Heart right ventricle (tissue), 16 donors: Measurements from ENCODE around the gene TMTC2. TPM values are rescaled to one million over a fixed set of nuclear protein-coding genes. Genes with fewer than 3 reads are reported as not detected.

Source experiments
- ATAC-seq, 8 donors: fragments of 200-7000 bp; cut with Tn5 transposase; one replicate each; pipeline ENCODE4 v1.9.1; 2020; ENCODE audit warnings: mild to moderate bottlenecking in 8 of 8, moderate library complexity in 8 of 8, moderate number of reproducible peaks in 1 of 8
- DNase-seq, 2 donors: peaks; one replicate each; pipeline ENCODE4 v3.0.0-alpha.2; 2020
- H3K27ac ChIP-seq, 10 donors: fragments of 200-600 bp; sonication (generic) in 2 of 10; one replicate each; pipeline versions ENCODE4 v1.5.0 to v1.8.0; 2020 to 2022; ENCODE audit warnings: mild to moderate bottlenecking in 3 of 10
- H3K27me3 ChIP-seq, 7 donors: fragments of 200-600 bp; one replicate each; pipeline ENCODE4 v1.8.0; 2021 to 2022; ENCODE audit warnings: mild to moderate bottlenecking in 2 of 7
- H3K36me3 ChIP-seq, 9 donors: fragments of 200-600 bp; sonication (generic) in 1 of 9; one replicate each; pipeline versions ENCODE4 v1.5.0 to v1.8.0; 2020 to 2022; ENCODE audit warnings: mild to moderate bottlenecking in 2 of 9
- H3K4me1 ChIP-seq, 9 donors: fragments of 200-600 bp; sonication (generic) in 1 of 9; one replicate each; pipeline versions ENCODE4 v1.5.0 to v1.8.0; 2020 to 2022; ENCODE audit warnings: mild to moderate bottlenecking in 4 of 9
- H3K4me3 ChIP-seq, 10 donors: fragments of 200-600 bp; sonication (generic) in 2 of 10; one replicate each; pipeline versions ENCODE4 v1.5.0 to v1.8.0; 2020 to 2022; ENCODE audit warnings: mild to moderate bottlenecking in 7 of 10, moderate library complexity in 2 of 10
- H3K9me3 ChIP-seq, 11 donors: fragments of 200-600 bp in 10 of 11; sonication (generic) in 2 of 11; one replicate each; pipeline versions ENCODE4 v1.5.0 to v1.8.0; 2013 to 2022; ENCODE audit warnings: mild to moderate bottlenecking in 2 of 11, control low read depth in 1 of 11, moderate library complexity in 1 of 11
- WGBS, 2 donors: extraction: QIAGEN DNeasy Blood & Tissue Kit; methylation state at CpG; one replicate each; pipeline ENCODE4 v1.1.7; 2013; ENCODE audit warnings: inconsistent platforms in 1 of 2; 5-methylcytosine and 5-hydroxymethylcytosine counted together
- intact Hi-C, 10 donors: fragments of 100-400 bp; cut with DNase I; formaldehyde crosslinking; loops; one replicate each; pipeline versions ENCODE4 v1.11.1 to v1.14.2; 2022
- polyA plus RNA-seq, 2 donors: library from polyadenylated mRNA; stranded (reverse); fragments of 200-250 nt; gene quantifications; one replicate each; pipeline ENCODE4 v1.2.3, GENCODE V29; 2013
- total RNA-seq, 10 donors: library from RNA; stranded (reverse); fragmentation: NEBNext Ultra II Directional in 3 of 10; extraction: Animal tissue kit (Norgen Biotek cat#: 25700) in 3 of 10; gene quantifications; one replicate each; pipeline versions ENCODE4 v1.2.1 to v1.2.4, GENCODE V29; 2021 to 2023
- TF ChIP-seq, protein P1 (sequence below), 9 donors: fragments of 200-600 bp; sonication (generic) in 2 of 9; IDR thresholded peaks; one replicate each; pipeline versions ENCODE4 v1.5.0 to v1.8.0; 2021 to 2022; ENCODE audit warnings: antibody characterized with exemption in 9 of 9, mild to moderate bottlenecking in 5 of 9, moderate library complexity in 1 of 9
- donor health status: Arrhythmogenic right ventricular cardiomyopathy.
- donor health status: ischemic (EF 13 %, LVEDD 7.1; RV severe dilation, severe dysfunction).
- donor health status: healthy with polysubstance abuse.
- donor health status: DM: no; HTN: yes; CAD: no.
- donor health status: DM: no; HTN: no; CAD: no.
- donor health status: ischemic (EF 25% LVEDD 6.9; RV normal size, moderate dysfunction).
- donor health status: ischemic (EF 25% LVEDD 5.7; RV mildly dilated, moderate dysfunction).
- donor health status: healthy.
- donor health status: DM: yes; HTN: yes; CAD: no.
- donor health status: Ischemic cardiomyopathy.
- donor health status: ischemic (EF 35%, LVEDD 5.7; RV mildly dilated, moderate dysfunction).
- donor health status: nonischemic (EF 11% LVEDD 7.7; RV severe dilation, severe dysfunction).
- donor health status: DM: yes; HTN: yes; CAD: no.
- donor health status: PGD.
- donor health status: ischemic (EF 29% LVEDD 5.4; RV normal size, mild dysfunction).
- donor health status: nonischemic (EF 23%, LVEDD 6.1; RV moderate dilation, normal function).

The TMTC2 gene
- total and polyA plus RNA-seq, 12 donors: 1.6 to 4.4 (median 2.6) TPM

DNA sequence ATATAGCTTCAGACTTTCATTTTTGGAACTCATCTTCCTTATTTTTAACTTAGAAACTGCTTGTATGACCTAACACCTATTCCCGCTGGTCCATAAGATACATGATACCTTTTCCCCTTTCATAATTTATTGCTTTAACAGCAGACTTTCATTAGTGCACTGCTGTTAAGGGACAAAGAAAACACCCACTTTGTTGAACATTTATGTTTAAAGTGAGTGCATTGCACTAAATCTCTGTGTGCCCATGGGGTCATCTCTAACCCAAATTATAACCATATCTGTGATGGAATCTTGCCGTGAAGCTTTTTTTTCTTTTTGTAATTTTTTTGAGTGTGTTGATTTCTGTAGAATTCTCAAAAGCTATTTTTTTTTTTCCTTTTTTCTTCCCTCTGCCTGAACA, 261.8 kb downstream of the TMTC2 start:
- DNase-seq: no peak
- H3K36me3 ChIP-seq: no peaks in the 10 kb centered on the region
- intact Hi-C loops: no loop called here
- H3K9me3 ChIP-seq: peaks cover 0 to 2% (median 0%) of the 10 kb centered on the region in 11 donors
- H3K27ac ChIP-seq: no peak overlapping the region
- TF ChIP-seq, protein P1, sequence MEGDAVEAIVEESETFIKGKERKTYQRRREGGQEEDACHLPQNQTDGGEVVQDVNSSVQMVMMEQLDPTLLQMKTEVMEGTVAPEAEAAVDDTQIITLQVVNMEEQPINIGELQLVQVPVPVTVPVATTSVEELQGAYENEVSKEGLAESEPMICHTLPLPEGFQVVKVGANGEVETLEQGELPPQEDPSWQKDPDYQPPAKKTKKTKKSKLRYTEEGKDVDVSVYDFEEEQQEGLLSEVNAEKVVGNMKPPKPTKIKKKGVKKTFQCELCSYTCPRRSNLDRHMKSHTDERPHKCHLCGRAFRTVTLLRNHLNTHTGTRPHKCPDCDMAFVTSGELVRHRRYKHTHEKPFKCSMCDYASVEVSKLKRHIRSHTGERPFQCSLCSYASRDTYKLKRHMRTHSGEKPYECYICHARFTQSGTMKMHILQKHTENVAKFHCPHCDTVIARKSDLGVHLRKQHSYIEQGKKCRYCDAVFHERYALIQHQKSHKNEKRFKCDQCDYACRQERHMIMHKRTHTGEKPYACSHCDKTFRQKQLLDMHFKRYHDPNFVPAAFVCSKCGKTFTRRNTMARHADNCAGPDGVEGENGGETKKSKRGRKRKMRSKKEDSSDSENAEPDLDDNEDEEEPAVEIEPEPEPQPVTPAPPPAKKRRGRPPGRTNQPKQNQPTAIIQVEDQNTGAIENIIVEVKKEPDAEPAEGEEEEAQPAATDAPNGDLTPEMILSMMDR (IDR thresholded peaks at IDR 0.05): no peak
- H3K27me3 ChIP-seq: no peaks in the 10 kb centered on the region
- no peak overlapping the region for H3K4me3 ChIP-seq
- 93 to 94% methylated on average over 2 of the region's 2 CpGs for WGBS, 2 donors
- ATAC-seq: no peak
- H3K4me1 ChIP-seq: no peaks in the 10 kb centered on the region

DNA sequence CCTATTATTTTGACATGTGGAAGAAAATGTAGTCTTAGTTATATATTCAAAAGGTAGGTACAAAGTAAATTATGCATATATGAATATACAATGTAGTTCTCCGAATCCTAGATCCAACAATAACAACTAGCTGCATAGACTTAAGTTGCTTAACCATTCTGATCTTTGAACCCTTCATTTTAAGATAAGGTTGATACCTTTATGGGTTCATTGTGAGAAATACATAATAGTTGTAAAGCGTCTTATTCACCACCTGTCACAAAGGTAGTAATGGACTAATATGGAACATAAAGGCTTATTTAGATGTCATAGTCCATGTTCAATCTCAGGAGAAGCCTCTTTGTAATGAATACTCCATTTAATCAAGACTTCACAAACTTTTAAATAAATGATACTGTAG, 263.6 kb downstream of the TMTC2 start:
- intact Hi-C loops: no loop called here
- H3K4me1 ChIP-seq: no peaks in the 10 kb centered on the region
- no peak for ATAC-seq

DNA sequence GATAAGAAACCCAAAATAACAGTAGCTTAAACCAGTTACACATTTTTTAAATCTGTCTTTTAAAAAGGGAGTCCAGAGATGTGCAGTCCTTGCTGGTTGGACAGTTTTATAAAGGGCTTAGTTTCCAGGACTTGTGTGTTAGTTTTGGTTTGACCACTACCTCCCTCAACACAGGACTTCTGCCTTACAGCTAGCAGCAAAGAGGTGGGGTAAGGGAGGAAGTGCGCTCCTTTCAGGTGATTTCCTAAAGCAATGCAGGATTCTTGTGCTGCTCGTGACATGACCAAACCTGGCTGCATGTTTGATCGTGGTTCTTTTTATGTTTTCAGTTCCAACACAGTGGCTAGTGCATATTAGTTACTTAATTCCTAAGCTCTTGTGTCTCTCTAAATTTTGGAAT, 266.2 kb downstream of the TMTC2 start:
- no peak overlapping the region for H3K27ac ChIP-seq
- intact Hi-C loops: no loop called here
- no peak for ATAC-seq
- TF ChIP-seq, protein P1 (IDR thresholded peaks at IDR 0.05): no peak
- H3K4me1 ChIP-seq: no peaks in the 10 kb centered on the region
- H3K36me3 ChIP-seq: no peaks in the 10 kb centered on the region
- H3K27me3 ChIP-seq: no peaks in the 10 kb centered on the region
- H3K9me3 ChIP-seq: no peaks in the 10 kb centered on the region
- DNase-seq: no peak
- WGBS, 2 donors: 80 to 83% methylated on average over 3 of the region's 3 CpGs
- H3K4me3 ChIP-seq: no peak overlapping the region

More for the DNA sequence above, 263.6 kb downstream of the TMTC2 start:
- no peak for DNase-seq
- Histone ChIP-seq H3K9me3 (no peaks in the 10 kb centered on the region), H3K27me3 (no peaks in the 10 kb centered on the region), H3K27ac (no peak overlapping the region), H3K36me3 (no peaks in the 10 kb centered on the region), H3K4me3 (no peak overlapping the region)
- 97% methylated on average over 2 of the region's 2 CpGs for WGBS, 2 donors
- TF ChIP-seq, protein P1 (IDR thresholded peaks at IDR 0.05): no peak

DNA sequence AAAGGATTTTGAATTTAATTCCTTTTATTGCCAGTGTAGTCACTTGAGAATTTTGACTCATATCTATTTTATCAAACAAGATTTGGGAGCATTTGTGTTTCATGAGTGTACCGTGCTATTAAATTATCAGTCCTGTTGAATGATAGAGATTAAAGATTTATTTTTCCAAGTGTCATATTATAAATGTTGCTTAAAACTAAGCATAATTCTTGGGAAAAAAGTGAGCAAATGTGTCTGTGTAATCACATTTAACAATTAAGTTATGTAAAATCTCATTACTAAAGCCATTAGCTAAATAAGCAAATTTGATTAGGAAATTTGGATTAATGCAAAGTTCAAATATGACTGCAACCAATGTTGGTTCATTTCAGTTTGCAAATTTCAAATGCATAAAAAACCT, 266.7 kb downstream of the TMTC2 start:
- H3K4me3 ChIP-seq: no peak overlapping the region
- H3K27me3 ChIP-seq: no peaks in the 10 kb centered on the region
- H3K4me1 ChIP-seq: no peaks in the 10 kb centered on the region
- 88 to 91% methylated on average over 1 of the region's 1 CpG for WGBS, 2 donors
- no peaks in the 10 kb centered on the region for H3K36me3 ChIP-seq
- no peak for DNase-seq
- no peak for ATAC-seq
- H3K27ac ChIP-seq: no peak overlapping the region
- intact Hi-C loops: no loop called here
- no peaks in the 10 kb centered on the region for H3K9me3 ChIP-seq
- TF ChIP-seq, protein P1 (IDR thresholded peaks at IDR 0.05): no peak
